Sigmoid colon (tissue), 4 donors: Measurements from ENCODE around the gene MAP4K1.

ENCODE experiments used
- EP300 ChIP-seq, 4 donors: sonication (generic); formaldehyde crosslinking; IDR thresholded peaks; one replicate each; pipeline ENCODE4 v1.6.1; 2017; ENCODE audit warnings: antibody characterized with exemption in 4 of 4
- POLR2A ChIP-seq, 2 donors: fragments of 450-650 bp; IDR thresholded peaks; one replicate each; pipeline ENCODE4 v1.6.1; 2016; ENCODE audit warnings: antibody characterized with exemption in 2 of 2, mild to moderate bottlenecking in 2 of 2, moderate library complexity in 2 of 2
- TF ChIP-seq, protein P1 (sequence below), 4 experiments: fragments of 450-650 bp in 3 of 4; fragments of 200-600 bp in 1 of 4; IDR thresholded peaks; one replicate each; pipeline ENCODE4 v1.5.1; 2016 to 2019; ENCODE audit warnings: antibody characterized with exemption in 4 of 4, mild to moderate bottlenecking in 3 of 4, moderate library complexity in 2 of 4

GRCh38 chr19:38588041-38588440 is 29.7 kb downstream of the MAP4K1 start:
- TF ChIP-seq, protein P1, sequence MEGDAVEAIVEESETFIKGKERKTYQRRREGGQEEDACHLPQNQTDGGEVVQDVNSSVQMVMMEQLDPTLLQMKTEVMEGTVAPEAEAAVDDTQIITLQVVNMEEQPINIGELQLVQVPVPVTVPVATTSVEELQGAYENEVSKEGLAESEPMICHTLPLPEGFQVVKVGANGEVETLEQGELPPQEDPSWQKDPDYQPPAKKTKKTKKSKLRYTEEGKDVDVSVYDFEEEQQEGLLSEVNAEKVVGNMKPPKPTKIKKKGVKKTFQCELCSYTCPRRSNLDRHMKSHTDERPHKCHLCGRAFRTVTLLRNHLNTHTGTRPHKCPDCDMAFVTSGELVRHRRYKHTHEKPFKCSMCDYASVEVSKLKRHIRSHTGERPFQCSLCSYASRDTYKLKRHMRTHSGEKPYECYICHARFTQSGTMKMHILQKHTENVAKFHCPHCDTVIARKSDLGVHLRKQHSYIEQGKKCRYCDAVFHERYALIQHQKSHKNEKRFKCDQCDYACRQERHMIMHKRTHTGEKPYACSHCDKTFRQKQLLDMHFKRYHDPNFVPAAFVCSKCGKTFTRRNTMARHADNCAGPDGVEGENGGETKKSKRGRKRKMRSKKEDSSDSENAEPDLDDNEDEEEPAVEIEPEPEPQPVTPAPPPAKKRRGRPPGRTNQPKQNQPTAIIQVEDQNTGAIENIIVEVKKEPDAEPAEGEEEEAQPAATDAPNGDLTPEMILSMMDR (IDR thresholded peaks at IDR 0.05) = no peak
- TF ChIP-seq EP300 (IDR thresholded peaks at IDR 0.05) (no peak), POLR2A (IDR thresholded peaks at IDR 0.05) (no peak)
